Measurements from ENCODE around the gene DUSP6. TPM values are rescaled to one million over a fixed set of nuclear protein-coding genes. Genes with fewer than 3 reads are reported as not detected.
"Not testable (repeated sequence)": the region's sequence is repeated elsewhere in the genome, so short reads cannot be mapped to it uniquely, and the experiment has no call there.

DUSP6 gene
- total RNA-seq, 2 experiments from 2014 or later = 170 to 171 TPM

- CTCF ChIA-PET = interaction anchor here (0.7 to 9.8 kb wide), 19 partner anchors 10 to 328 kb away, joined by 3 to 92 read pairs (median 6); no protein-coding TSS in a partner anchor
- POLR2A ChIA-PET = interaction anchor here (0.9 to 10.5 kb wide), 32 partner anchors 7 to 517 kb away, joined by 3 to 293 read pairs (median 6); partner anchors contain the start of genes ATP2B1, GALNT4 and POC1B
- Mint-ChIP-seq H3K36me3 (ENCODE audit: low read depth) (peaks cover 82% of the 10 kb centered on the region), H3K4me3 (peak overlapping the region; percentile 98), H3K27ac (peak overlapping the region; percentile 91), H3K27me3 (no peaks in the 10 kb centered on the region), H3K9me3 (peaks cover 10% of the 10 kb centered on the region), H3K4me1 (peaks cover 54% of the 10 kb centered on the region)
- DNase-seq = no peak
Measured at GRCh38 chr12:89346741-89347324, 5.5 kb downstream of the DUSP6 start.

- H3K9me3 Mint-ChIP-seq = peaks cover 10% of the 10 kb centered on the region
- H3K4me1 Mint-ChIP-seq = peaks cover 62% of the 10 kb centered on the region
- H3K4me3 Mint-ChIP-seq = peak overlapping the region; percentile 98
- ChIA-PET POLR2A (interaction anchor here (0.8 to 10.5 kb wide), 40 partner anchors 8 to 517 kb away, joined by 3 to 293 read pairs (median 6); partner anchors contain the start of genes ATP2B1, GALNT4 and POC1B), CTCF (interaction anchor here (0.8 to 9.8 kb wide), 22 partner anchors 9 to 327 kb away, joined by 3 to 92 read pairs (median 6); no protein-coding TSS in a partner anchor)
- H3K27me3 Mint-ChIP-seq = no peaks in the 10 kb centered on the region
- DNase-seq = peak; percentile 75
- peak overlapping the region; percentile 91 for H3K27ac Mint-ChIP-seq
- H3K36me3 Mint-ChIP-seq (ENCODE audit: low read depth) = peaks cover 78% of the 10 kb centered on the region
Measured at GRCh38 chr12:89345830-89346740, 6.2 kb downstream of the DUSP6 start.

GRCh38 chr12:89345376-89345775 is 6.9 kb downstream of the DUSP6 start:
- POLR2A ChIA-PET = interaction anchor here (0.8 to 10.5 kb wide), 29 partner anchors 9 to 364 kb away, joined by 3 to 293 read pairs (median 6); partner anchors contain the start of gene ATP2B1

GRCh38 chr12:89344862-89345202 is 7.5 kb downstream of the DUSP6 start:
- Mint-ChIP-seq H3K27ac (peak overlapping the region; percentile 91), H3K4me3 (no peak overlapping the region), H3K27me3 (no peaks in the 10 kb centered on the region), H3K36me3 (ENCODE audit: low read depth) (peaks cover 65% of the 10 kb centered on the region), H3K4me1 (peaks cover 64% of the 10 kb centered on the region), H3K9me3 (peaks cover 10% of the 10 kb centered on the region)
- ChIA-PET POLR2A (interaction anchor here (0.9 to 10.5 kb wide), 9 partner anchors 8 to 305 kb away, joined by 3 to 293 read pairs (median 14); no protein-coding TSS in a partner anchor), CTCF (interaction anchor here (0.7 to 4.1 kb wide), 6 partner anchors 8 to 305 kb away, joined by 3 to 25 read pairs (median 11); no protein-coding TSS in a partner anchor)
- DNase-seq = no peak

More at GRCh38 chr12:89345376-89345775, 6.9 kb downstream of the DUSP6 start:
- CTCF ChIA-PET = interaction anchor here (0.7 to 9.8 kb wide), 17 partner anchors 9 to 326 kb away, joined by 3 to 92 read pairs (median 7); no protein-coding TSS in a partner anchor
- no peak overlapping the region for H3K4me3 Mint-ChIP-seq
- H3K27me3 Mint-ChIP-seq = no peaks in the 10 kb centered on the region
- DNase-seq = no peak
- peak overlapping the region; percentile 91 for H3K27ac Mint-ChIP-seq
- peaks cover 10% of the 10 kb centered on the region for H3K9me3 Mint-ChIP-seq
- H3K36me3 Mint-ChIP-seq (ENCODE audit: low read depth) = peaks cover 71% of the 10 kb centered on the region
- peaks cover 64% of the 10 kb centered on the region for H3K4me1 Mint-ChIP-seq

- H3K27ac Mint-ChIP-seq = no peak overlapping the region
- ChIA-PET CTCF (interaction anchor here (3.3 kb wide), 1 partner anchor 118 kb away, joined by 15 read pairs; no protein-coding TSS in a partner anchor), POLR2A (interaction anchor here (0.9 to 3.0 kb wide), 2 partner anchors 10 to 75 kb away, joined by 3 to 14 read pairs; no protein-coding TSS in a partner anchor)
- no peak for DNase-seq
- peaks cover 10% of the 10 kb centered on the region for H3K9me3 Mint-ChIP-seq
- H3K36me3 Mint-ChIP-seq (ENCODE audit: low read depth) = peaks cover 64% of the 10 kb centered on the region
- H3K27me3 Mint-ChIP-seq = no peaks in the 10 kb centered on the region
- H3K4me3 Mint-ChIP-seq = no peak overlapping the region
- H3K4me1 Mint-ChIP-seq = peaks cover 67% of the 10 kb centered on the region
Measured at GRCh38 chr12:89344043-89344861, 8.0 kb downstream of the DUSP6 start.

GRCh38 chr12:89343127-89343526 is 9.2 kb downstream of the DUSP6 start:
- ChIA-PET POLR2A (no interaction called here), CTCF (no interaction called here)
- Mint-ChIP-seq H3K4me1 (peaks cover 56% of the 10 kb centered on the region), H3K36me3 (ENCODE audit: low read depth) (peaks cover 53% of the 10 kb centered on the region), H3K9me3 (peaks cover 10% of the 10 kb centered on the region), H3K27me3 (no peaks in the 10 kb centered on the region), H3K27ac (no peak overlapping the region), H3K4me3 (no peak overlapping the region)
- DNase-seq = no peak

- DNase-seq = no peak
- Mint-ChIP-seq H3K9me3 (peaks cover 10% of the 10 kb centered on the region), H3K4me3 (no peak overlapping the region), H3K4me1 (peaks cover 34% of the 10 kb centered on the region), H3K36me3 (ENCODE audit: low read depth) (peaks cover 33% of the 10 kb centered on the region), H3K27me3 (no peaks in the 10 kb centered on the region), H3K27ac (no peak overlapping the region)
- POLR2A ChIA-PET = no interaction called here
- CTCF ChIA-PET = no interaction called here
Measured at GRCh38 chr12:89340861-89341260, 11.4 kb downstream of the DUSP6 start.

- Mint-ChIP-seq H3K4me3 (no peak overlapping the region), H3K4me1 (peaks cover 29% of the 10 kb centered on the region), H3K27me3 (no peaks in the 10 kb centered on the region), H3K36me3 (ENCODE audit: low read depth) (peaks cover 27% of the 10 kb centered on the region), H3K27ac (no peak overlapping the region), H3K9me3 (peaks cover 10% of the 10 kb centered on the region)
- POLR2A ChIA-PET = no interaction called here
- CTCF ChIA-PET = no interaction called here
- no peak for DNase-seq
Measured at GRCh38 chr12:89339526-89339925, 12.8 kb downstream of the DUSP6 start.

GRCh38 chr12:89337136-89337535 is 15.2 kb downstream of the DUSP6 start:
- Mint-ChIP-seq H3K36me3 (ENCODE audit: low read depth) (peaks cover 16% of the 10 kb centered on the region), H3K4me1 (peaks cover 44% of the 10 kb centered on the region)
- DNase-seq, H3K9me3 Mint-ChIP-seq, H3K27me3 Mint-ChIP-seq, H3K4me3 Mint-ChIP-seq, H3K27ac Mint-ChIP-seq: not testable (repeated sequence)
- ChIA-PET POLR2A (interaction anchor here (1.4 to 1.8 kb wide), 2 partner anchors 9 to 16 kb away, joined by 3 to 7 read pairs; no protein-coding TSS in a partner anchor), CTCF (interaction anchor here (0.6 to 2.1 kb wide), 3 partner anchors 9 to 318 kb away, joined by 3 to 6 read pairs (median 3); no protein-coding TSS in a partner anchor)

GRCh38 chr12:89335452-89336244 is 16.7 kb downstream of the DUSP6 start:
- H3K36me3 Mint-ChIP-seq (ENCODE audit: low read depth) = peaks cover 16% of the 10 kb centered on the region
- peaks cover 13% of the 10 kb centered on the region for H3K9me3 Mint-ChIP-seq
- peaks cover 33% of the 10 kb centered on the region for H3K4me1 Mint-ChIP-seq
- ChIA-PET POLR2A (interaction anchor here (1.4 to 1.8 kb wide), 2 partner anchors 10 to 17 kb away, joined by 3 to 7 read pairs; no protein-coding TSS in a partner anchor), CTCF (interaction anchor here (2.1 kb wide), 1 partner anchor 10 kb away, joined by 6 read pairs; no protein-coding TSS in a partner anchor)
- DNase-seq = no peak
- H3K27me3 Mint-ChIP-seq = no peaks in the 10 kb centered on the region
- no peak overlapping the region for H3K27ac Mint-ChIP-seq
- no peak overlapping the region for H3K4me3 Mint-ChIP-seq

- ChIA-PET CTCF (interaction anchor here (0.6 to 1.0 kb wide), 2 partner anchors 11 to 209 kb away, joined by 4 to 7 read pairs; no protein-coding TSS in a partner anchor), POLR2A (interaction anchor here (2.6 to 3.1 kb wide), 2 partner anchors 12 to 17 kb away, joined by 13 to 20 read pairs; partner anchors contain the start of gene DUSP6)
- Mint-ChIP-seq H3K4me3 (no peak overlapping the region), H3K27ac (no peak overlapping the region), H3K4me1 (peaks cover 33% of the 10 kb centered on the region), H3K9me3 (peaks cover 15% of the 10 kb centered on the region), H3K27me3 (no peaks in the 10 kb centered on the region), H3K36me3 (ENCODE audit: low read depth) (peaks cover 19% of the 10 kb centered on the region)
- no peak for DNase-seq
Measured at GRCh38 chr12:89334548-89335169, 17.6 kb downstream of the DUSP6 start.

Data from activated CD4-positive, alpha-beta memory T cell treated with anti-CD3 and anti-CD28 coated beads, Interleukin-2, amount 10 ng/mL, durations not matched to agents 7 days and 5 days (primary cell).